H1 (cell line): ENCODE results near the gene YAP1. TPM values are rescaled to one million over a fixed set of nuclear protein-coding genes. Genes with fewer than 3 reads are reported as not detected.

Experiments used
- CTCF ChIA-PET: fragments of 300-600 bp; sonication (Branson Sonifier 250); formaldehyde crosslinking; loops from one replicate; lab custom pipeline; 2021; ENCODE audit not compliant: partially characterized antibody; lab: Charles Lee
- POLR2A ChIA-PET: fragments of 300-600 bp; sonication (Branson Sonifier 250); formaldehyde crosslinking; loops from one replicate; lab custom pipeline; 2021; ENCODE audit warnings: inconsistent platforms; ENCODE audit not compliant: partially characterized antibody; lab: Charles Lee
- DNase-seq, 2 experiments: peaks; one replicate each; pipeline versions ENCODE4 v3.0.0 to v3.0.0-alpha.2; 2010 to 2022; ENCODE audit warnings: low spot score in 2 of 2, low read depth in 1 of 2, mixed read lengths in 1 of 2
- FAIRE-seq: peaks from 2 replicates; lab custom pipeline; 2011; peaks lifted over from hg19 to GRCh38; lab: Jason Lieb, UNC
- H2AFZ ChIP-seq: 2 replicates; pipeline ENCODE4 v1.8.1; 2012; ENCODE audit warnings: low read length, inconsistent platforms
- H2AK5ac ChIP-seq: 2 replicates; pipeline ENCODE4 v1.6.1; 2013; ENCODE audit warnings: low read depth, low read length
- H2BK120ac ChIP-seq: replicated peaks from 2 replicates; pipeline ENCODE3; 2013; ENCODE audit warnings: low read depth, low read length, inconsistent platforms
- H2BK12ac ChIP-seq: 2 replicates; pipeline ENCODE4 v1.6.1; 2013; ENCODE audit warnings: low read depth, low read length
- H2BK15ac ChIP-seq: 2 replicates; pipeline ENCODE4 v1.6.1; 2013; ENCODE audit warnings: low read length
- H2BK20ac ChIP-seq: 2 replicates; pipeline ENCODE4 v1.6.1; 2013; ENCODE audit warnings: low read length
- H2BK5ac ChIP-seq: 2 replicates; pipeline ENCODE4 v1.6.1; 2013; ENCODE audit warnings: low read depth, low read length
- H3K14ac ChIP-seq: 2 replicates; pipeline ENCODE4 v1.6.1; 2013; ENCODE audit warnings: inconsistent platforms; ENCODE audit not compliant: insufficient read length
- H3K18ac ChIP-seq: 2 replicates; pipeline ENCODE4 v1.6.1; 2013; ENCODE audit warnings: low read length; ENCODE audit errors: extremely low read depth
- H3K23ac ChIP-seq: 2 replicates; pipeline ENCODE4 v1.6.1; 2013; ENCODE audit warnings: inconsistent platforms; ENCODE audit not compliant: insufficient read length
- H3K23me2 ChIP-seq: 2 replicates; pipeline ENCODE4 v1.6.1; 2013; ENCODE audit warnings: low read depth, low read length
- H3K27ac ChIP-seq: 2 replicates; pipeline ENCODE4 v1.6.1; 2011; ENCODE audit warnings: low read depth, low read length, inconsistent platforms
- H3K27me3 ChIP-seq, 4 experiments: replicated peaks in 1 of 4; 1 replicate in 1 of 4; 2 replicates in 3 of 4; pipeline versions ENCODE4 v1.6.1 to v1.8.1; 2011 to 2013; ENCODE audit warnings: low read length in 3 of 4, mild to moderate bottlenecking in 3 of 4, inconsistent platforms in 2 of 4, mixed read lengths in 2 of 4, moderate library complexity in 1 of 4; ENCODE audit not compliant: control insufficient read depth in 3 of 4, insufficient read depth in 3 of 4; ENCODE audit errors: extremely low read depth in 1 of 4
- H3K36me3 ChIP-seq, 4 experiments: 2 replicates each; pipeline versions ENCODE4 v1.6.1 to v1.8.1; 2011 to 2013; ENCODE audit warnings: mild to moderate bottlenecking in 4 of 4, low read length in 3 of 4, moderate library complexity in 2 of 4, control low read depth in 1 of 4, inconsistent platforms in 1 of 4; ENCODE audit not compliant: insufficient read depth in 4 of 4, control insufficient read depth in 2 of 4
- H3K4ac ChIP-seq: replicated peaks from 2 replicates; pipeline ENCODE3; 2013; ENCODE audit warnings: low read length, low read depth, mixed read lengths, inconsistent platforms; ENCODE audit not compliant: insufficient read length
- H3K4me1 ChIP-seq, 4 experiments: replicated peaks in 1 of 4; 1 replicate in 1 of 4; 2 replicates in 3 of 4; pipeline versions ENCODE4 v1.6.1 to v1.8.1; 2011 to 2013; ENCODE audit warnings: low read length in 3 of 4, inconsistent platforms in 2 of 4, mixed read lengths in 1 of 4; ENCODE audit not compliant: insufficient read depth in 4 of 4, control insufficient read depth in 3 of 4
- H3K4me2 ChIP-seq, 2 experiments: 2 replicates each; pipeline versions ENCODE4 v1.6.1 to v1.8.1; 2011 to 2013; ENCODE audit warnings: low read depth in 2 of 2, low read length in 2 of 2, control low read depth in 1 of 2, inconsistent platforms in 1 of 2, mild to moderate bottlenecking in 1 of 2; ENCODE audit not compliant: insufficient read depth in 1 of 2
- H3K4me3 ChIP-seq, 4 experiments: fragments of 200-600, 300-600 bp in 1 of 4; sonication (generic), shearing (Covaris generic), sonication (Bioruptor Twin) in 1 of 4; 2 replicates each; pipeline versions ENCODE4 v1.5.1 to v1.8.1; 2011 to 2016; ENCODE audit warnings: low read length in 4 of 4, low read depth in 3 of 4, control low read depth in 2 of 4, inconsistent platforms in 2 of 4, mild to moderate bottlenecking in 2 of 4, mixed read lengths in 1 of 4, moderate library complexity in 1 of 4; ENCODE audit not compliant: insufficient read depth in 2 of 4; ENCODE audit errors: extremely low read depth in 1 of 4
- H3K56ac ChIP-seq: replicated peaks from 2 replicates; pipeline ENCODE3; 2013; ENCODE audit warnings: low read depth, mild to moderate bottlenecking, mixed read lengths, low read length, inconsistent platforms; ENCODE audit not compliant: insufficient read length
- H3K79me1 ChIP-seq: 2 replicates; pipeline ENCODE4 v1.6.1; 2013; ENCODE audit warnings: low read depth, low read length, control low read depth
- H3K79me2 ChIP-seq, 2 experiments: 2 replicates each; pipeline versions ENCODE4 v1.6.1 to v1.8.1; 2012 to 2013; ENCODE audit warnings: low read length in 2 of 2, mild to moderate bottlenecking in 2 of 2, inconsistent platforms in 1 of 2; ENCODE audit not compliant: insufficient read depth in 2 of 2, control insufficient read depth in 1 of 2
- H3K9ac ChIP-seq, 4 experiments: replicated peaks in 1 of 4; 1 replicate in 1 of 4; 2 replicates in 3 of 4; pipeline versions ENCODE4 v1.6.1 to v1.8.1; 2011 to 2013; ENCODE audit warnings: low read depth in 3 of 4, low read length in 3 of 4, control low read depth in 2 of 4, mild to moderate bottlenecking in 2 of 4, moderate library complexity in 2 of 4, inconsistent platforms in 1 of 4; ENCODE audit errors: extremely low read depth in 1 of 4
- H3K9me3 ChIP-seq, 2 experiments: 2 replicates each; pipeline versions ENCODE4 v1.6.1 to v1.8.1; 2012 to 2013; ENCODE audit warnings: mild to moderate bottlenecking in 2 of 2, moderate library complexity in 2 of 2, control low read depth in 1 of 2, inconsistent platforms in 1 of 2, low read depth in 1 of 2, low read length in 1 of 2, mixed read lengths in 1 of 2; ENCODE audit not compliant: insufficient read depth in 2 of 2
- H4K20me1 ChIP-seq, 2 experiments: replicated peaks in 1 of 2; 2 replicates each; pipeline versions ENCODE3 to v1.8.1; 2011 to 2013; ENCODE audit warnings: inconsistent platforms in 2 of 2, low read length in 2 of 2, mild to moderate bottlenecking in 1 of 2; ENCODE audit not compliant: insufficient read depth in 2 of 2, control insufficient read depth in 1 of 2
- H4K5ac ChIP-seq: 2 replicates; pipeline ENCODE4 v1.6.1; 2013; ENCODE audit warnings: low read length, low read depth, mixed read lengths, inconsistent platforms; ENCODE audit not compliant: insufficient read length
- H4K8ac ChIP-seq: 2 replicates; pipeline ENCODE4 v1.8.0; 2013; ENCODE audit warnings: mild to moderate bottlenecking, moderate library complexity, low read length, inconsistent platforms; ENCODE audit not compliant: insufficient read depth; ENCODE audit errors: extremely low read depth
- H4K91ac ChIP-seq: replicated peaks from 2 replicates; pipeline ENCODE3; 2013; ENCODE audit warnings: low read length, mixed read lengths, inconsistent platforms; ENCODE audit not compliant: insufficient read length
- CEBPB ChIP-seq: IDR thresholded peaks from 2 replicates; pipeline ENCODE4 v1.6.1; 2012; ENCODE audit warnings: low read depth, low read length
- CHD2 ChIP-seq: IDR thresholded peaks from 2 replicates; pipeline ENCODE4 v1.6.1; 2012; ENCODE audit warnings: low read length, improper control_type of control experiment
- E2F6 ChIP-seq: IDR thresholded peaks from 2 replicates; pipeline ENCODE4 v1.6.1; 2012; ENCODE audit warnings: inconsistent platforms
- EGR1 ChIP-seq: IDR thresholded peaks from 2 replicates; pipeline ENCODE4 v1.6.1; 2011; ENCODE audit warnings: low read depth, low read length, borderline replicate concordance
- FOSL1 ChIP-seq: IDR thresholded peaks from 2 replicates; pipeline ENCODE4 v1.6.1; 2011; ENCODE audit warnings: mild to moderate bottlenecking, low read depth, low read length, moderate library complexity; ENCODE audit not compliant: insufficient read depth
- GABPA ChIP-seq: IDR thresholded peaks from 2 replicates; pipeline ENCODE4 v1.6.1; 2011; ENCODE audit warnings: mild to moderate bottlenecking, low read length, moderate library complexity, borderline replicate concordance; ENCODE audit not compliant: insufficient read depth
- JUND ChIP-seq: IDR thresholded peaks from 2 replicates; pipeline ENCODE4 v1.6.1; 2011; ENCODE audit warnings: mild to moderate bottlenecking, improper control_type of control experiment, low read length
- NANOG ChIP-seq: IDR thresholded peaks from 2 replicates; pipeline ENCODE4 v1.6.1; 2011; ENCODE audit warnings: low read length, low read depth, mild to moderate bottlenecking, inconsistent platforms; ENCODE audit not compliant: insufficient read depth, poor library complexity, severe bottlenecking
- POLR2A ChIP-seq, 2 experiments: IDR thresholded peaks; 1 replicate in 1 of 2; 2 replicates in 1 of 2; pipeline ENCODE4 v1.6.1; 2011; ENCODE audit warnings: low read depth in 2 of 2, low read length in 2 of 2, mild to moderate bottlenecking in 2 of 2; ENCODE audit errors: control extremely low read depth in 1 of 2
- SAP30 ChIP-seq: fragments of 300-600 bp; sonication (generic); IDR thresholded peaks from 2 replicates; pipeline ENCODE4 v1.7.1; 2012; ENCODE audit warnings: low read length, moderate library complexity, mild to moderate bottlenecking, inconsistent platforms; ENCODE audit not compliant: insufficient read depth, insufficient replicate concordance
- SIX5 ChIP-seq: IDR thresholded peaks from 2 replicates; pipeline ENCODE4 v1.6.1; 2011; ENCODE audit warnings: mild to moderate bottlenecking, low read depth, low read length
- SP4 ChIP-seq: IDR thresholded peaks from 2 replicates; pipeline ENCODE4 v1.6.1; 2012; ENCODE audit warnings: low read length, inconsistent platforms
- SUZ12 ChIP-seq: fragments of 200-600 bp; sonication (generic); IDR thresholded peaks from 2 replicates; pipeline ENCODE4 v1.6.1; 2012; ENCODE audit warnings: mild to moderate bottlenecking, inconsistent platforms, low read length, moderate library complexity, mixed read lengths
- TAF1 ChIP-seq: IDR thresholded peaks from 2 replicates; pipeline ENCODE4 v1.6.1; 2011; ENCODE audit warnings: mild to moderate bottlenecking, low read depth, low read length
- YY1 ChIP-seq: IDR thresholded peaks from 2 replicates; pipeline ENCODE4 v1.6.1; 2011; ENCODE audit warnings: low read depth, mild to moderate bottlenecking, low read length
- WGBS, 2 experiments: shearing (Covaris generic) in 1 of 2; methylation state at CpG; one replicate each; pipeline versions ENCODE4 v1.1.6 to v1.1.7; 2013 to 2015; ENCODE audit warnings: low lambda C conversion rate in 2 of 2, mixed read lengths in 2 of 2, inconsistent platforms in 1 of 2, low coverage in 1 of 2, missing lambda C conversion rate in 1 of 2; ENCODE audit not compliant: insufficient replicate concordance in 2 of 2, insufficient coverage in 1 of 2, insufficient read length in 1 of 2; ENCODE audit errors: extremely low coverage in 1 of 2, missing lambda C conversion rate in 1 of 2; 5-methylcytosine and 5-hydroxymethylcytosine counted together
- polyA plus RNA-seq, 7 experiments: library from polyadenylated mRNA; depleted of rRNA in 3 of 7; stranded (reverse) in 5 of 7; unstranded in 2 of 7; fragments of >200 nt in 5 of 7; fragments of 200-250 nt in 2 of 7; gene quantifications; 1 replicate in 5 of 7; 2 replicates in 1 of 7; 4 replicates in 1 of 7; pipeline versions ENCODE4 v1.2.1 to v1.2.3, GENCODE V29; 2011 to 2013; ENCODE audit warnings: missing spikeins in 2 of 7, mixed read lengths in 2 of 7
- total RNA-seq: library from RNA; stranded (reverse); fragmentation: NEBNext Ultra II Directional; extraction: Animal tissue kit (Norgen Biotek cat#: 25700); gene quantifications from 2 replicates; pipeline ENCODE4 v1.2.1, GENCODE V29; 2021

Gene YAP1
- total and polyA plus RNA-seq, 2 of the 8 experiments (the other 6 are each of a cell fraction or from before 2014, with no cell fraction given): 62.0 to 108 TPM

GRCh38 chr11:102143867-102144266, 33.6 kb downstream of the YAP1 start:
- WGBS, 2 experiments: 65% methylated on average over 1 of the region's 1 CpG; no CpG with 5 or more reads in 1 of the 2 experiments
- TF ChIP-seq SUZ12 (no peak), SIX5 (no peak), E2F6 (no peak), CEBPB (no peak), FOSL1 (no peak), SP4 (no peak), JUND (no peak), CHD2 (no peak), GABPA (no peak), EGR1 (no peak), TAF1 (no peak), POLR2A (IDR thresholded peaks at IDR 0.05; ENCODE audit: control extremely low read depth in 1 of 2, low read depth in 2 of 2, low read length in 2 of 2) (no peak), SAP30 (no peak), YY1 (no peak), NANOG (no peak)

More at GRCh38 chr11:102143867-102144266, 33.6 kb downstream of the YAP1 start:
- Histone ChIP-seq H3K18ac (no peak overlapping the region), H2BK5ac (no peak overlapping the region), H2AK5ac (no peak overlapping the region), H3K79me1 (peaks cover 6% of the 10 kb centered on the region), H3K4me1 (peaks cover 0 to 2% (median 2%) of the 10 kb centered on the region in 4 experiments; a peak in 3 of 7 replicates), H3K4ac (no peak overlapping the region), H3K79me2 (peaks cover 0 to 97% of the 10 kb centered on the region in 2 experiments), H2BK15ac (no peak overlapping the region), H4K8ac (no peak overlapping the region), H3K27ac (no peak overlapping the region), H2BK12ac (no peak overlapping the region), H3K36me3 (no peaks in the 10 kb centered on the region), H2BK120ac (no peak overlapping the region), H3K4me2 (no peak overlapping the region), H3K23me2 (no peaks in the 10 kb centered on the region), H3K9ac (no peak overlapping the region), H3K56ac (no peak overlapping the region), H2BK20ac (no peak overlapping the region), H3K14ac (no peak overlapping the region), H4K91ac (no peak overlapping the region), H3K23ac (no peak overlapping the region), H4K5ac (no peak overlapping the region), H2AFZ (no peak overlapping the region), H3K9me3 (no peaks in the 10 kb centered on the region), H4K20me1 (no peaks in the 10 kb centered on the region), H3K27me3 (no peaks in the 10 kb centered on the region), H3K4me3 (no peak overlapping the region)
- ChIA-PET CTCF (interaction anchor here (0.6 to 0.9 kb wide), 2 partner anchors 16 to 23 kb away, joined by 3 read pairs; no protein-coding TSS in a partner anchor), POLR2A (interaction anchor here (0.6 kb wide), 1 partner anchor 17 kb away, joined by 3 read pairs; no protein-coding TSS in a partner anchor)
- DNase-seq (no peak), FAIRE-seq (no peak)
